AG09319 (cell line): ENCODE measurements around the gene MCTP2.

Source experiments
- DNase-seq: peaks from one replicate; pipeline ENCODE4 v3.0.0-alpha.2; 2010; ENCODE audit warnings: low read depth; ENCODE audit errors: extremely low read depth
- CTCF ChIP-seq: IDR thresholded peaks from 2 replicates; pipeline ENCODE4 v1.5.1; 2011; ENCODE audit warnings: low read depth, mild to moderate bottlenecking, inconsistent platforms, low read length, moderate library complexity

Gene MCTP2

GRCh38 chr15:94354655-94355054, 123.3 kb downstream of the MCTP2 start:
- no peak for DNase-seq

GRCh38 chr15:94359716-94360115, 128.4 kb downstream of the MCTP2 start:
- DNase-seq: no peak
- no peak for TF ChIP-seq CTCF

More at GRCh38 chr15:94354655-94355054, 123.3 kb downstream of the MCTP2 start:
- TF ChIP-seq CTCF: no peak

DNA sequence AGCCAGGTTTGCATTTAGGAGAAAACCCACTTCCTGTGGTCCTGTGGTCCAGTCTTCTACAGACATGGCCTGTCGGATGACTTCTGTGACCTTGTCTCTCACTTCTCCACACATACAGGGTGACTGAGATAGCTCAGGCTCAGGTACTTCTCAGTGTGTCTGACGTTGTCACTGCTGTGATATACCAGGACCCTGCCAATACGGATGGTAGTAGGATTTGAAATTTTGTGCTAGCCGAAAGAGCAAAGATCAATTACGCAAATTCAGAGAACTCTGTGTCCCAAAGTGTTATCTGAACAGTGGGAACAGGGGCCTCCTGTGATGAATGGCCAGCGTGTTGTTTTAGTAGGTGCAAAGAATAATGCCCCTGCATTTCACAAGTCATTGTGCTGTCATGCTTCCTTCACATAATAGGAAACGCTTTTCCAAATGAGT, 128.9 kb downstream of the MCTP2 start:
- no peak for TF ChIP-seq CTCF
- DNase-seq: no peak

- TF ChIP-seq CTCF: no peak
- DNase-seq: no peak
Observed at GRCh38 chr15:94362385-94363092, 131.2 kb downstream of the MCTP2 start.

GRCh38 chr15:94363382-94363781, 132.0 kb downstream of the MCTP2 start:
- no peak for TF ChIP-seq CTCF
- no peak for DNase-seq

- no peak for DNase-seq
Observed at GRCh38 chr15:94366781-94367180, 135.4 kb downstream of the MCTP2 start.

More at GRCh38 chr15:94366781-94367180, 135.4 kb downstream of the MCTP2 start:
- TF ChIP-seq CTCF: no peak
